Measurements from ENCODE around the gene HORMAD2.

- TF ChIP-seq MAX (IDR thresholded peaks at IDR 0.05; ENCODE audit: low read depth) (no peak), CTCF (IDR thresholded peaks at IDR 0.05) (no peak), GABPA (IDR thresholded peaks at IDR 0.05; ENCODE audit: low read depth) (no peak), FOXM1 (IDR thresholded peaks at IDR 0.05; ENCODE audit: low read depth) (no peak), RAD21 (IDR thresholded peaks at IDR 0.05; ENCODE audit: low read length) (no peak), RXRA (IDR thresholded peaks at IDR 0.05; ENCODE audit: borderline replicate concordance, low read depth) (no peak), POLR2AphosphoS5 (IDR thresholded peaks at IDR 0.05; ENCODE audit: low read depth, low read length) (no peak), EP300 (IDR thresholded peaks at IDR 0.05; ENCODE audit: borderline replicate concordance in 1 of 2, low read depth in 1 of 2, low read length in 1 of 2) (no peak), PBX3 (IDR thresholded peaks at IDR 0.05) (no peak), EZH2phosphoT487 (IDR thresholded peaks at IDR 0.05; ENCODE audit: borderline replicate concordance, low read depth) (no peak), JUND (IDR thresholded peaks at IDR 0.05) (no peak), MEF2A (IDR thresholded peaks at IDR 0.05; ENCODE audit: borderline replicate concordance, low read depth) (no peak), YY1 (IDR thresholded peaks at IDR 0.05; ENCODE audit: low read depth) (no peak)
These were observed 9.4 kb downstream of the HORMAD2 start for GRCh38 chr22:30089655-30089974.
